Activated T-cell treated with anti-CD3 and anti-CD28 coated beads for 4 hours (primary cell): ENCODE data around the gene CFAP20DC.
"Not testable (repeated sequence)": the region's sequence is repeated elsewhere in the genome, so short reads cannot be mapped to it uniquely, and the experiment has no call there.

Experiments used
- DNase-seq: peaks from one replicate; pipeline ENCODE4 v3.0.0-alpha.2; 2020

Gene CFAP20DC

DNA sequence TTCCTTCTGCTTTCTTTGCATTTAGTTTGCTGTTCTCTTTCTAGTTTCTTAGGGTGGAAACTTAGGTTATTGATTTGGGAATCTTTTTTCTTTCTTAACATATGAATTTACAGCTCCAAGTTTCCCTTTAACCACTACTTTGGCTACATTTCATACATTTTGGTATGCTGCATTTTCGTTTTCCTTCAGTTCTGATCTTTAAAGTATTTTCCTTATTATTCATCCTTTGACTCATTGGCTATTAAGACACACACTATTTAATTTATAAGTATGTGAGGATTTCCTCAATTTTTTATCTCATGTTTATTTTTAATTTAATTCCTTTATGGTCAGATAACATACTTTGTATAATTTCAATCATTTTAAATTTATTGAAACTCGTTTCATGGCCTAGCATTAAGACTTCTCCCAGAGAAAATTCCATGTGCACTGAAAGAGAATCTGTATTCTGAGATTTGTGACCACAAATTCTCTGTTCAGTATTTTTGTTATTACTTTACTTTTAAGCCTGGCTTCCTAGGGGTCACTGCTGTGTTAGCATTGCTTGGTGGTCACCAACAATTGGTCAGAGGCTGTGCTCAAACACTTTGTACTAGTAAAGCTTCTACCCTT lies 87.7 kb downstream of the CFAP20DC start:
- DNase-seq = no peak

DNA sequence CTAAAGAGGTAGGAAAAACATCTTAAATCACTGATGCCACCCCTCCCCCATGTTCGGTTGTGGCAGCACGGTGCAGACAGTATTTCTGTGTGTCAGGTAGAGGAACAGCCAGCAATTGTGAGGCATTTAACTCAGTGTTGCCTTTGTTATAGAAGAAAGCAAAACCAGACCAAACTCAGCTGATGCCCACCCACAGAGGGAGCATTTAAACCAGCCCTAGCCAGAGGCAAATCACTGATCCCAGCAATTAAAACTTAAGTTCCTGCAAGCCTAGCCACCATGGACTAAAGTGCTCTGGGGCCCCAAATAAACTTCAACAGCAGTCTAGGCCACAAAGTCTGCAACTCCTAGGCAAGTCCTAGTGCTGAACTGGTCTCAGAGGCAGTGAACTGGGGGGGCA lies 94.5 kb downstream of the CFAP20DC start:
- no peak for DNase-seq

DNA sequence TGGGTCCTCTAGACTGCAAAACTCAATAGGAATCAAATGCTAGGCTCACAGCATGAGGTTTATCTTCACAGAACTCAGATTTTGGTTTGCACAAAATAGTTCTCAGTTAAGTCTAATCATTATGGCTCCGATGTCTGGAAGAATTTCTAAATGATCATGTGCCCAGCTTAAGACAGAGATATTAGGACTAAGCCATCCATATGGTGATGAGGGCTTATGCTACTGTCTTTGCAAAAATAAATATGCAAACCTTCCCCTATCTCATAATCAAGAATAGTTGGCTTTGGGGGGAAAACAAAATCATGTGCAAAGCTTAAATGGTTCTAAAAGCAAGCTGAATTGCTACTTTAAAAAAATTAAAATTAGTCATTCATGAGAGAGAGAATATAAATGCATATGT lies 96.5 kb downstream of the CFAP20DC start:
- DNase-seq = no peak

DNA sequence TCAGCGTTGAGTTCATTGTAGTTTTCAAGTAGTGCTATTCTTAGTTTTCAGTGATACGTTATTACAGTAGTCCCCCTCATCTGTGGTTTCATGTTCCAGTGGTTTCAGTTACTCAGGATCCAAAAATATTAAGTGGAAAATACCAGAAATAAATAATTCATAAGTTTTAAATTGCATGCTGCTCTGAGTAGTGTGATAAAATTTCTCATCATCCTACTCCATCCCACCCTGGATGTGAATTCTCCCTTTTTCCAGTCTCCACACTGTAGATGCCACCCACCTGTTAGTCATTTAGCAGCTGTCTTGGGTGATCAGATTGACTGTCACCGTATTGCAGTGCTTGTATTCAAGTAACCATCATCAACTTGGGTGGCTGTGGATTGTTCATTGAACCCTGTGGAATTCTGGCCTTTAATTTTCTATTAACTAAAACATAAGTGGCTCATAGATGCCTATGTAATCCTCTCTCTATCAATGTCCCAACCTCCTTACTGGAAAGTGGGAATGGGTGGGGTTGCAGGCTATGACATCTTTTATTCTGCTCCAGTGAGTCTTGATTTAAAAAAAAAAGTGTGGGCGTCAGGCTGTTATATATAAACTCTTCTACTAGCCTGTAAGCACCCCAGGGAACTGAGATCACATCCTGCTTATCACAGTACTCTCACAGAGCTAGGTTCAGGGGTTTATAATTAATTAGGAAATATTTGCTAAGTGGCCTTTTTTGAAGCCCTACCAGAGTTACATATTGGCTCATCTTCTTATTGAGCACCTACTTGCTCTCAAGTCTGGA lies 97.5 kb downstream of the CFAP20DC start:
- DNase-seq = no peak

DNA sequence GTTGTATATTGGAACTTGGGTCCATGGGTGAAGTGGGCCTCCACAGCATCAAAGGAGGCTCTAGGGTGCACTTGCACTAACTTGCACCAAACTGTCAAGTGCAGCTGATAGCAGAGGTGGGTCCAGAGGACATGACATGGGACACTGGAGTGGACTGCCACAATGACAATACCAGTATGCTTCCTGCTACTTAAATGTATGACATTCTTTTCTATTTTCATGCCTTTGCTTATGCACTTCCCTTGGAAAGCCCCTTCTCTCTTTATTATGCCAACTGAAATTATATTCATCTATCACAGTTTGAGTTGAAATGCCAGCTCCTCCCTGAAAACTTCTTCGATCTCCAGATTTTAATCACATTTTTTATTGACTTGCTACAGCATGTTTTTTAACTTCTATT lies 101.8 kb downstream of the CFAP20DC start:
- no peak for DNase-seq

DNA sequence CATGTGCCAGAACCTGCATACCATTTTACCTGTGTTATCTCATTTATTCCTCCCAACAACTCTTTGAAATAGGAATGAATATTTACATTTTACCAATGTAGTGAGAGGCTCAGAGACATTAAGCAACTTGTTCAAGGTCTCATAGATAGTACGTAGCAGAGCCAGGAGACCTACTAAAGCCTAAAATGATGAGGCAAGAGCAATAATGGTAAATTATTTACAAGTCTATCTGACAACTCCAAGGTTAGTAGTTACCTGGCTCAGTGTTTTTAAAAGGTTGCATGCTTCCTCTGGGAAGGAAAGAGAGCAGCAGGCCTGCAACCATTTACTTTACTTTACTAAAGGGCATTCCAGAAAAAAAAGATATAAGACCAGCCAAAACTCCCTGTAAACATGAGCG lies 103.0 kb downstream of the CFAP20DC start:
- DNase-seq = no peak

DNA sequence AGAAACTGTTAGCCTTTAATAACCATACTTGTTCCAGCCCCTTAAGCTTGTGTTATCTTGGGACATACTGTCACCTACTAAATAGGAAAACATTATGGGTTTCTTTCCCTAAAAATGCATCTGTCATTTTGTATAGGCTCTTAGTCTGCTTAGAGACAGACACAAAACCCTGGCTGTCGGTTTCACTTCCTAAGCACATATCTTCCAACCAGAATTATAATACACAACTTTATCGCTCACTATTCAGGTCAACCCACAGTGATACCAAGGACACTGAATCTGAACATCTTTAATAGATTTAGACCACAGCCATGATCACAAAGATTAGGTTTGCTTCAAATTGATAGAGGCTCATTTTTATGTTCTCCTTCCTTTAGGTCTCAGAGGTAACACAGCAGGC lies 111.8 kb downstream of the CFAP20DC start:
- DNase-seq = no peak

DNA sequence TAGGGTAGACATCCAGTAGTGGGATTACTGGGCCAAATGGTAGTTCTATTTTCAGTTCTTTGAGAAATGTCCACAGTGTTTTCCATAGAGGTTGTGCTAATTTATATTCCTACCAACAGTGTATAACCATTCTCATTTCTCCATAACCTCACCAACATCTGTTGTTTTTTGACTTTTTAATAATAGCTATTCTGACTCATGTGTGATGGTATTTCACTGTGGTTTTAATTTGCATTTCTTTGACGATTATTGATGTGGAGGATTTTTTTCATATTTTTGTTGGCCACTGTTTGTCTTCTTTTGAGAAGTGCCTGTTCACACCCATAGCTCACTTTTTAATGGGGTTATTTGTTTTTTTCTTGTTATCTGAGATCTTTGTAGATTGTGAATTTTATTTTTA lies 125.2 kb downstream of the CFAP20DC start:
- DNase-seq = no peak

DNA sequence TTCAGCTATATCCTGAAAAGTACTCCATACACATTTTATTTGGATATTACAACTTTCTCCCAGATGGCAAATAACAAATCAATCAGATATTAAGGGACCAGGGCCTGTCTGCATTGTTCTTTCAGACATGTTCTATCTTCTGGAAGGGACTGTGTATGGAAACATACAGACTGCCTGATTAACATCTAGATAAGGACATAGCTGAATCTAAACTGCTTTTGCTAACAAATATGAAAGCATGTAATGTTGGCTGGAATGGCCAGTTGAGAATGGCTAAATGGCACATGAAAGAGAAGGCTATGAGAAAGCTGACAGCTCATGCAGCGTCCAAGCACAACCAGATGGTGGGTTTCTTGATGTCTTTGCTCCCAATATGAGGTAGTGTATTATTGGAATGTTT lies 149.4 kb downstream of the CFAP20DC start:
- DNase-seq = no peak

DNA sequence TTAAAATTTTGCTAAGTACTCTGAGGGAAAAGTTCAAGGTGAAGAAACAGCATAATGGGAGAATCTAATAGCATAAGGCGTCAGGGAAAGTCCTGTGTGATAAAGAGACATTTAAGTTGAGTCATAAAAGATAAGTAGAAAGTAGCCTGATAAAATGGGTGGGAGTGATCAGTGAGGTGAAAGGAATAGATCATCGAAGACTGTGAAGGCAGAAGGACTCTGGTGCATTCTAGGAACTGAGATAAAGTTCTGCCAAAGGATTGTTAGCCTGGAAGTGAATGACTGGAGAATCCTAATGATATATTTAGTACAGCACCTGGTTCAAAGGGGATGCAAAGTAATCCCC lies 149.9 kb downstream of the CFAP20DC start:
- no peak for DNase-seq

DNA sequence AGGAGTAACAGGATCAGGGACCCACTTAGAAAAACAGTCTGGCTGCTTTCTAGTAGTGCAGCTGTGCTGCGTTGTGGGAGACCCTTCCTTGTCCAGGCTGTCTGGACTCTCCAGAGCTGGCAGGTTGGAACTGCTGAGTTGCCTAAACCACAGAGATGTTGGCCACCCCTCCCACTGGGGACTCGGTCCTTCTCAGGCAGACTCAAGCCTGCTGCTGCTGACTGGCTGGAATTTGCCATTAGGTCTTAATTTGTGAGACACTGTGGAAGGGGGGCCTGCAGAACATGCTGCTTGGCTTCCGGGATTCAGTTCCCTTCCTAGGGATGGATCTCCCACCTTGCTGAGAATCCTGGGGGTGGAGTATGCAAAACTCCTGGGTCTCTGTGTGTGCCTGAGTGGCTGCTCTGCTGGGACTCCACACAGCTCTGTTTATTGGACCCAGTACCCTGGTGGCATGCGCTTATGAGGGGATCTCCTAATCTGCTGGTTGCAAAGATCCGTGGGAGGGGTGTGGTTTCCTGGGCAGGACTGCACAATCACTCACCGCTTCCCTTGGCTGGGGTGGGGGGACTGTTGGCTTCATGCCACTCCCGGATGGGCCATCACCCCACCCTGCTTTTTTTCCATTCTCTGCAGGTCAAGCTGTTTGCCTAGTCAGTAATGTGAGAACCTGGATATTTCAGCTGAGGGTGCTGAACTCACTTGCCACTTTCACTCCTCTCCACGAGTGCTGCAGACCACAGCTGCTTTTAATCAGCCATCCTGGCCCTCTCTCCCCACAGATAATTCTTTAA lies 150.5 kb downstream of the CFAP20DC start:
- peak; percentile 1 for DNase-seq

DNA sequence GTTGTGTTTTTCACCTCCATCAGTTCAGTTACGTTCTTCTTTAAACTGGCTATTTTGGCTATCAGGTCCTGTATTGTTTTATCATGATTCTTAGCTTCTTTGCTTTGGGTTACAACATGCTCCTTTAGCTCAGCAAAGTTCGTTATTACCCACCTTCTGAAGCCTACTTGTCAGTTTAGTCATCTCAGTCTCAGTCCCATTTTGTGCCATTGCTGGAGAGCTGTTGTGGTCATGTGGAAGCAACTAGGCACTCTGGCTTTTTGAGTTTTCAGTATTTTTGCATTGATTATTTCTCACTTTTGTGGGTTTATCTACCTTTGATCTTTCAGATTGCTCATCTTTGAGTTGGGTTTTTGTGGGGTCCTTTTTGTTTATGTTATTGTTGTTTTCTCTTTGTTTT lies 151.3 kb downstream of the CFAP20DC start:
- no peak for DNase-seq

DNA sequence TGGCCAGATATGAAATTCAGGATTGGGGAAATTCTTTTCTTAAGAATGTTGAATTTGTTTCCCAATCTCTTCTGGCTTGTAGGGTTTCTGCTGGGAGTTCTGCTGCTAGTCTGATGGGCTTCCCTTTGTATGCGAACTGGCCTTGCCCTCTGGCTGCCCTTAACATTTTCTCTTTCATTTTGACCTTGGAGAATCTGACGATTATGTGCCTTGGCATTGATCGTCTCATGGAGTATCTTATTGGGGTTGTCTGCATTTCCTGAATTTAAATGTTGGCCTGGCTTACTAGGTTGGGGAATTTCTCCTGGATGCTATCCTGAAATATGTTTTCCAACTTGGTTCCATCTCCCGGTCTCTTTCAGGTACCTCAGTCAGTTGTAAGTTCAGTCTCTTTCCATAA lies 152.2 kb downstream of the CFAP20DC start:
- DNase-seq = no peak

DNA sequence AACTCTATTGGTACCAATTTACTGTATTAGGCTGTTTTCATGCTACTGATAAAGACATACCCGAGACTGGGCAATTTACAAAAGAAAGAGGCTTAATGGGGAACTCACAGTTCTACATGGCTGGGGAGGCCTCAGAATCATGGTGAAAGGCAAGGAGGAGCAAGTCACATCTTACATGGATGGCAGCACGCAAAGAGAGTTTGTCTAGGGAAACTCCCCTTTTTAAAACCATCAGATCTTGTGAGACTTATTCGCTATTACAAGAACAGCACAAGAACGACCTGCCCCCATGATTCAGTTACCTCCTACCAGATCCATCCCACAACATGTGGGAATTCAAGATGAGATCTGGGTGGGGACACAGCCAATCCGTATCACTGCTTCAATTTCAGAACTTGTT lies 154.1 kb downstream of the CFAP20DC start:
- DNase-seq = not testable (repeated sequence)

DNA sequence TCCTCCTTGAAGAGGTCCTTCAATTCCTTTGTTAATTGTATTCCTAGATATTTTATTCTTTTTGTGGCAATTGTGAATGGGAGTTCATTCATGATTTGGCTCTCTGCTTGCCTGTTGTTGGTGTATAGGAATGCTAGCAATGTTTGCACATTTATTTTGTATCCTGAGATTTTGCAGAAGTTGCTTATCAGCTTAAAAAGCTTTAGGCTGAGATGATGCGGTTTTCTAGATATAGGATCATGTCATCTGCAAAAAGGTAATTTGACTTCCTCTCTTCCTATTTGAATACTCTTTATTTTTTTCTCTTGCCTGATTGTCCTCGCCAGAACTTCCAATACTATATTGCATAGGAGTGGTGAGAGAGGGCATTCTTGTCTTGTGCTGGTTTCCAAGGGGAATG lies 157.3 kb downstream of the CFAP20DC start:
- DNase-seq = not testable (repeated sequence)

DNA sequence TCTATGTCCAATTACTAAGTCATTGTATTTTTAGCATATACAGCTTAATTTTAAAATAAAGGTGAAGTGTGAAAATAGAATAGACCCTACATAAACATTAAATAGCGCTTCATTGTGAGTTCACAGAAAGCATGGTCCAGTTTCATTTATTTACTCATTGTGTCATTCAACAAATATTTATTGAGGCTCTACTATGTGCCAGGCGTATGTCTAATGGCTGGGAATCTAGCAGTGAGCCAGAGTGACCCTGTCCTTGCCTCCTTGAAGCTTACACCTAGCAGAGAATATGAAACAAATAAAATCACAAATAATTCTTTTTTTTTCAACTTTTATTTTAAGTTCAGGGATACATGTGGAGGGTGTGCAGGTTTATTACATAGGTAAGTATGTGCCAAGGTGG lies 161.7 kb downstream of the CFAP20DC start:
- DNase-seq = no peak

DNA sequence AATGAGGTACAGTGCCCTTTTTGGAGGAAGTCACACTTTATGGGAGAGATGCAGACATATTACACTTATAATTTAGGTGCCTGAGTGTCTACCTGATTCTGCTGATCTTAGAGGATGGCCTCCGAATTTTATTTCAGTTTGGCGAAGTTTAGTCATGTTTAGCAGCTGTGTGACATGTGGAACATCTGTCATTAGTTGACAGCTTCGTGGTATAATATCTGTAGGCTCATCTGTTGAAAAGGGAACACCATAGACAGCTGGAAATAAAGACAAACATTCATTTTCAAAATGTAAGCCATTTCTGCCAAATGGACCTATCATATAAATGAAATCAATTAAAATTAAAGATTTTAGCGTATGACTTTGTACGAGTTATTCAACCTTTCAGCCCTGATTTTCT lies 165.4 kb downstream of the CFAP20DC start:
- no peak for DNase-seq

DNA sequence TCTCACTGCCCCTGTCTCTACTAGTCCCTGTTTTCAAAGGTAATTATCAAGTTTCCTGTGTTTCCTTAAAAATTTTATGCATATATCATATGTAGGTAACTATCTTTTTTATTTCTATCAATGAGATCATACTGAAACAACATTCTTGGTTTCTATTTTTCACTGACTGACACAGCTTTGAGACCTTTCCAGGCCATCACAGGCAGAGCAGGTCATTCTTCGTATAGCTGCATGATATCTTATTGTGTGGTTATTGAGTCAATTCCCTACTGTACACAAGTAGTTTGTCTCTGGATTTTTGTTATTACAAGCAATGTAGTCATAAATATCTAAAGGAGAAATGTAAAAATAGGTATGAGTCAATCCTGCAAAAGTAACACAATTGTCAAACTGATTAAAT lies 169.6 kb downstream of the CFAP20DC start:
- no peak for DNase-seq

DNA sequence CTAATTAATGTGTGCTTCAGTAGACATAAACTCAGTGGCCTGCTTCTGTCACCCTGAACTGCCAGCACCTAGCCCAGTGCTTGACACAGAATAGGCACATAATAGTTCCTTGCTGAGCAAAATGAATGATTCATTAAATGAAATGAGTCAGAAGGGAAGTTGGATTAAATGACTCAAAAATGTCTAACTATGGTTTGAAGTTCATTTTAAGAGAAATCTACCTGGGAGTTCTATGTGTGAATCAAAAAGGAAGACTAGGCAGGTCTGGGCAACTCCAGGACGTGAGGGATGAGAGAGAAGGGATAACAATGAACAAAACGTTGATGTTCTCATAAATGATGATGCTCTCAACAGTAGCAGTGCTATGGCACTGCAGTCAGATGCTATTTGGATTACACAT lies 175.0 kb downstream of the CFAP20DC start:
- no peak for DNase-seq

DNA sequence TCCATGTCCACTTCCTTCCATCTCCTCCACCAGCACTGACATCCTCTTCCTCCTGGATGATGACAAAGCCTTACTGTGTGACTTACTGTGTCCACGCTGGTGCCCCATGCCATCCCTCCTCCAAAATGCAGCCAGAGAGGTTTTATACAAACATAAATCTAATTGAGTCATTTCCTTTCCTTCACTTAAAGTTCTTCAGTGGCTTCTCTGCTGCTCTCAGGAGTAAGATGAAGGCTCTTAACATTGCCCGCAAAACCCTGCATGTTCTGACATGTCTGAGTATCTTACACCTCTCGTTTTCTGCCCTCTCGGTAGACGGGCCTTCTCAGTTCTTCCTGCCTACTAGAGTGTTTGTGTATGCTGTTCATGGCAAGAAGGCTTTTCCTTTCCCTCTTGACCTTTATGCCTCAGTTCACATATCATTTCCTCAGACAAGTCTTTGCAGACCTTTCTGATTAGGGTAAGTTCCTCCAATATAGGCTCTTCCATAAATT lies 175.5 kb downstream of the CFAP20DC start:
- DNase-seq = no peak

DNA sequence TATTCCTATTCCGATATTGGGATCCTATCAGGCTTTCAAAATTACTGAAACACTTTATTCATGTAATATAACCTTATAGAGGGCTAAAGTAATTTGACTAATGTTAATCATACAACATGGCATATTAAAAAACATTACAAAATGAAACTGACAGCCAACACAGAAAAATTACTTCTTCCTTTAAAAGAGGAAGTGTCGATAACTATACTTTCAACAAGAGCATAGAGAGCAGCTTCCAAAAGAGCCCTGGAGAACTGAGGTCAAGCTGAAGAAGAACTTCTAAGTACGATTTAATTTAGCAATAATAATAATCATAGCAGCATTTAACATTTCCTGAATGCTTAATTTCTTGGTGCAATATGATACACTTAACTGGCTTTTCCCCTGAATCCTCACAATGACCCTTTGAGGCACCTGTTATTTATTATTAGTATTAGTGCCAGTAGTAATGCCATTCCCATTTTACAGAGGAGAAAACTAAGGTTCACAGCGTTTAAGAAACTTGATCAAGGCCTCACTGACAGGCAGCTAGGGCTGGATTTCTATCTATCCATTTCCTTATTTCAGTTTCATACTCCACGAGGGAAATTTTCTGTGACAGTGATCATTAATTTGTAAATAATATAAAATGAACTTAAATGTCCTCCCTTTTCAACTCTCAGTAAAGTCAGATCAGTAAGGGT lies 181.6 kb downstream of the CFAP20DC start:
- DNase-seq = no peak

DNA sequence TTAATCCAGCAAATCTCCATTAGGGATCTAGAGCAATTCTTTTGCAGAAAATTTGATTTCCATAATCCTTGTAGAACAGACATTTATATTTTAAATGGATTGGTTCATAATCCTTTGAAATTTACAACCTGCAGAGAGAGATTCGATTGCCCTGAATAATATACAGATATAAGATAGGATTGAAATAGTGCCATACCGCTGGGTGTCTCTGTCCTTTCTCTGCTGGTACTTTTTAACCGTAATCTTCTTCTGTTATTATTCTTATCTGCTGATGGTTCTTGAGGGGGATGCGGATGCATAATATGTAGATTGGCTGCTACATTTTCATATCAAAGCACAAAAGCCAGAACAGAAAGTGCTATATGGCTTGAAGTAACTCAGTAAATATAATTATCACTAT lies 182.2 kb downstream of the CFAP20DC start:
- DNase-seq = no peak

DNA sequence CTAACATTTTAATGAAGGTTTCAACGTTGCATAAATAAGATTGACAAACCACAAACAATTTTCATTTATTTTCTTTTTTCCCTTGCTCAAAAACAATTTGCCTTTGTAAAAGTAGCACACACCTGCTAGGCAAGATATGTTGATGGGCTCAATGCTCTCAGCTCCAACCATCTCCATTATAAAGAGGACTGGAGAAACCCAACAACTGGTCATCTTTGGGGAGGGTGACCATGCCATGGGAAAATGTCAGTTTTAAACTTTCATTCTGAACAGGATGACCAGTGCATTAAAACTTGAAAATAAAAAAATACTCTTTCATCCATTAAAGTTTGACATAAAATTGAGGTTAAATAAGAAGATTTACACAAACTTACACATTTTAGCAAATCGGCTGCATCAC lies 183.7 kb downstream of the CFAP20DC start:
- no peak for DNase-seq
